MG63 (cell line): ENCODE data around the gene XIRP1. TPM values are rescaled to one million over a fixed set of nuclear protein-coding genes. Genes with fewer than 3 reads are reported as not detected.

ENCODE experiments used
- DNase-seq: peaks from one replicate; pipeline ENCODE4 v3.0.0-alpha.2; 2020
- H3K27me3 ChIP-seq: fragments of 250-450 bp; sonication (Bioruptor Pico); 2 replicates; pipeline ENCODE4 v1.5.1; 2020; ENCODE audit warnings: mild to moderate bottlenecking, moderate library complexity
- H3K36me3 ChIP-seq: fragments of 250-450 bp; sonication (Bioruptor Pico); 2 replicates; pipeline ENCODE4 v1.5.1; 2020; ENCODE audit warnings: mild to moderate bottlenecking, moderate library complexity
- H3K4me3 ChIP-seq: fragments of 250-450 bp; sonication (Bioruptor Pico); 2 replicates; pipeline ENCODE4 v1.5.1; 2020; ENCODE audit warnings: mild to moderate bottlenecking, moderate library complexity
- H3K9me3 ChIP-seq: fragments of 250-450 bp; sonication (Bioruptor Pico); 2 replicates; pipeline ENCODE4 v1.5.1; 2020; ENCODE audit warnings: mild to moderate bottlenecking, moderate library complexity
- total RNA-seq: library from RNA; depleted of rRNA; stranded (reverse); fragments of >200 nt; shearing (Covaris generic); gene quantifications from 2 replicates; pipeline ENCODE4 v1.2.3, GENCODE V29; 2014; ENCODE audit warnings: low replicate concordance

Gene XIRP1
- total RNA-seq, 1 experiment from 2014 or later = not detected

DNA sequence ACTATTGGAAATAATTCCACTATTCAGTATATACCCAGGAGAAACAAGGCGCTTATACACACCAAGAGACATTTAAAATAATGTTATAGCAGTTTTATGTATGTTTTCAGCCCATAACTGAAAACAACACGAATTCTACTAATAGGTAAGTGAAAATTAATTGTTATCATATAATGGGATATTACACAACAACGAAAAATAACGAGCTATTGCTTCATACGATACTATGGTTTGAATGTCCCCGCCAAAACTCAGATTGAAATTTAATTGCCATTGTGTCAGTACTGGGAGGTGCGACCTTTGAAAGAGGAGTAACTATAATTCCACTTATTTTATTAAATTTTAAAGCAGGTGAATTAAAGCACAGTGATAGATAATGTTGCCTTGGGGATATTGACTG lies 35.0 kb downstream of the XIRP1 start:
- no peak for DNase-seq
- H3K4me3 ChIP-seq = no peak overlapping the region
- H3K27me3 ChIP-seq = no peaks in the 10 kb centered on the region
- H3K9me3 ChIP-seq = no peaks in the 10 kb centered on the region
- no peaks in the 10 kb centered on the region for H3K36me3 ChIP-seq

DNA sequence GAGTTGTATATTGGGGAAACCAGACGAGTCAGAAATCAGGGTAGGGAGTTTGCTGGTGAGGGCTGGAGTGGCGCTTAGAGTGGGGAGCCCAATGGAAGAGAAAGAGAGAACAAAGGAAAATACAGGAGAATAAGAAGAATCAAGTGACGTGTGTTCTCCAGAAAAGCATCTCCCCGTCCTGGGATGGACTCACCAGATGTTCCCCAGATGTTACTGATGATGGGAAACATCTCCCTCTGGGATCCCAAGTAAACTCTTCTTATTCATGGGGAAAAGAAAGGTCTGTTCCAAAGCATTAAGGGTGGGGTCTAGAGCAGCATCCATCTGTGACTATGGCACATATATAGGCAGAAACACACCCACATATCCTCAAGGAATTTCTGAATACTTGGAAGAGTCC lies 36.0 kb downstream of the XIRP1 start:
- Histone ChIP-seq H3K9me3 (no peaks in the 10 kb centered on the region), H3K27me3 (no peaks in the 10 kb centered on the region), H3K4me3 (no peak overlapping the region), H3K36me3 (no peaks in the 10 kb centered on the region)
- no peak for DNase-seq

DNA sequence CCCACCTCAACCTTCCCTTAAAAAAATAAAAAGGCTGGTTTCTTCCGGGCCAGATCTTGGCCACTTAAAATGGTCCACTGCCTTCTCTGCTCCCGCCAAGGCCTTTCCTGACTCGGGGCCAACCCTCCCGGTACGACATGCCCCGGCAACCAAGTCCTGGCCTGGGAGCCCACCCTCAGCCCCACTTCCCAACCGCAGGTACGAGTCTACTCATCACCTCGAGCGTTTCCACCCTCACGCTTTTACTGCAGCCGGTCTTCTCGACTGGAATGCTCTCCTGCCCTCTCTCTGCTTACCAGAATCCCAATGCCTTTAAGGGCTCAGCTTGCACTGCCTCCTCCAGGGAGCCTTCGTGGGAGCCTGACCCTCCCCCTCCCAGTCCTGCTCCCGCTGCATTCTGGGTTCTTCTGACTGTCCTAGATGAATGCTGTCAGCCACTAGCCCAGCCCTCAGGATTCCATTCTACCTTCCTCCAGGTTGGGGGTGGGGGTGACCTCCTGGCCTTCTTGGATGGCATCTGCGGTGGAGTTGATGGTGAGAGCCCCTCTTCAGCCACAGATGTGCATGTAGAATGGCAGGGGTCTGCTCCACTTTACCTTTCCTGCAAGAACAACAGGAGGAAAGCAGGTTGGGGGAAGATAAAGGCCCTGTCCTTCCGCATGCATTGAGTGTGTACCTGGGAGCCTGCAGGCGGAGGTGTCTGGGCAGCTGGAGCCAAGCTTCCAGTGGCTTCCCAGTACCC lies 37.9 kb downstream of the XIRP1 start:
- DNase-seq = peak; percentile 18
- no peaks in the 10 kb centered on the region for H3K36me3 ChIP-seq
- no peaks in the 10 kb centered on the region for H3K27me3 ChIP-seq
- H3K4me3 ChIP-seq = no peak overlapping the region
- H3K9me3 ChIP-seq = no peaks in the 10 kb centered on the region

DNA sequence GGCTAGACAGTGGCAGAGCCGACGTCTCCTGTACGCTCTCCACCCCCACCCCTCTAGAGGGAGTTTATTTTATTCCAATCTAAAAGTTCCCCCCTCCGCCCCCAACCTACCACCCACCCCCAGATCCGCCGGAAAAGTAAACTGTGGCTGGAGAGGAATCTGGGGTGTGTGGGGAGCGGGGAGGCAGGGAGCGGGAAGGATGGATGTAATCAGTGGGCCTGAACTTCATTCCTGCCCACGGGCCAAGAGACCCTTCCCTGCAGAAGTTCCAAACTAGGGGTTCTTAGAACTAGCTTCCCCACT lies 38.5 kb downstream of the XIRP1 start:
- DNase-seq = no peak
- no peaks in the 10 kb centered on the region for H3K36me3 ChIP-seq
- H3K4me3 ChIP-seq = no peak overlapping the region; the same call in 1 of the 2 replicates
- no peaks in the 10 kb centered on the region for H3K27me3 ChIP-seq
- H3K9me3 ChIP-seq = no peaks in the 10 kb centered on the region

DNA sequence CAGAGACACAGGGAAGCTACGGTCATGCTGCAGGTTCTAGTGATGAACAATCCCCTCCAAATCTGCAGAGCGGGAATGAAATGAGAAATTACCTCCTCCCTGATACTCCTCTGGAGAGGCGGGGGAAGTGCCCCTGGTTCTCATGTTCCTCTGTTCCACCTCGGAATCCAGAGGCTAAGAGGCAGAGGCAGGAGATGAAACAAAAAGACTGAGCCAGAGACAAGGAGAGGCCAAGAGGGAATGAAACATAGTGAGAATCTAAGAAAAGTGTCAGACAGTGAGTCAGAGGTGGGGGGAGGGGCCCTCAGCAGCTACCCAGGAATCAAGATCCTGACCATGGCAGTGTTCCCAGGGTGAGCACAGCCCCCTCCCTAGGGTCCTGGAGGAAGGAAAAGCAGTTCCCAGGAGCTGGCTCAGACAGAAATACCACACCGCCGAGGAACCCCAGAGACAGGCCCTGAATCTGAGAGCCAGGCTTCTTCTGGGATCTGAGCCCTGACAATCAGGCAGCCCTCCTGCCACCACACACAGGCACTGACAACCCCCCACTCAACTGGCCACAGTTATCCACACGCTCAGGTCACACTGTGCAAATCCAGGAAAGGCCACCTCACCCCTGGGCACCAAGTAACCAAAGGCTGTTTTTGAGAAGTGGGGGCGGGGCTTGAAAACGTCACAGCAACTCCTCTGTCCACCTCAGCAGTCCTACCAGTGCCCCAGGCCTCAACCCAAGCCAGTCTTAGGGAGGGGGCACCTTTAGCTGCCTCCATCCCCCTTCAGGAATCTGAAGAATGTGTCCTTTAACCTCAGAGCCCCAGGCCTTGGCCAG lies 41.4 kb downstream of the XIRP1 start:
- Histone ChIP-seq H3K9me3 (no peaks in the 10 kb centered on the region), H3K36me3 (peaks cover 4% of the 10 kb centered on the region), H3K4me3 (peak overlapping the region; percentile 64), H3K27me3 (no peaks in the 10 kb centered on the region)
- peak; percentile 93 for DNase-seq

DNA sequence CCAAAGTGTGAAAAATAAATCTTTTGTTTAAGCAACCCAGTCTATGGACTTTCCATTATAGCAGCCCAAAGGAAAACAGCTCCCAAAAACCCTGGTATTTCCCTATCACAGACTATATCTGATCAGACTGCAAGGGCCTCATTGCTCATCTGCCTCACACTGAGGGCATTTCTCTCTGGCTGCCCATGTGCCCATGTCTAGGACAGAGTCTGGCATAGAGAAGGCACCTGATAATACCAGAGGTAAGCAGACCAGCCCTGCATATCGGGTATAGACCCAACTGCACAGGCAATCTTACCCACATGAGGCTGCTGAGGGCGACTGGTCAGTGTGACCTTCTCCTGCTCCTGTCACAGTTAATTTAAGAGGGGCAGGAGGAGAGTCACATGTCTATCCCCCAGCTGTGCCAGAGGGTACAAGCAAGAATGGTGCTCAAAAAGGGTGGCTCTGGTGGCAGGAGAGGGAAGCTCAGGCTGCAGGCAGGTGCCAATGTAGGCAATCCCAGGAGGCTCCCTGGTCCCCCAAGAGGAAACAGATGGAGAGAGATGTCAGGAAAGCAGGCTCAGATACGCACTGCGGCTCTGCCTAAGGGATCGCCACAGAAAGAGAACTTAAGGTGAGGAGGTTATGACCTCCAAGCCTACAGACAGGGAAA lies 42.1 kb downstream of the XIRP1 start:
- Histone ChIP-seq H3K9me3 (no peaks in the 10 kb centered on the region), H3K36me3 (peaks cover 10% of the 10 kb centered on the region), H3K27me3 (no peaks in the 10 kb centered on the region), H3K4me3 (0 out of 2 replicates have a peak overlapping the region, but pooled peaks have one; percentile 14)
- DNase-seq = no peak

DNA sequence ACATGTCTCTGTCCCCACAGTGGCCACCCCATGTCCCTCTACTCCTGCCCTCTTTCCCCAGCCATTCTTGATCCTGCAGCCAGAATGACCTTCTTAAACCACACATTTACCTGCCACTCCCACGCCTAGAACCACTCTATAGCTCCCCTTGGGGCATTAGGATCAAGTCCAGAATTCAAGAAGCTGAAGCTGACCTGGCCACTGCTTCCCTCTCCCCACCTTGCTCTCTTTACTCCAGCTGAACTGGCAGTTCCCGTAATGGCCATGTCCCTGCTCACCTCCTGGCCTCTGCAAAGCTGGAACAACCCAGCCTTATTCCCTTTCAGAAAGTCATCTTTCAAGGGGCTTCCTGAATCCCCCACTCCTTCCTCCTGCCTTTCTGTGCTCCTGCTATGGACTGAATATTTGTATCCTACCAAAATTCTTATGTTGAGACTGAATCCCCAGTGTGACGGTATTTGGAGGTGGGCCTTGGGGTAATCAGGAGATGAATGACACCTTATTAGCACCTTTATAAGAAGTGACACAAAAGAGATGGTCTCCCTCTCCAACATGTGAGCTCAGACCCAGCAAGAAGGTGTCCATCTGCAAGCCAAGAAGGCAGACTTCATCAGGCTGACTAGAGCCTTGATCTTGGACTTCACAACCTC lies 42.8 kb downstream of the XIRP1 start:
- DNase-seq = no peak
- no peaks in the 10 kb centered on the region for H3K9me3 ChIP-seq
- peaks cover 10% of the 10 kb centered on the region for H3K36me3 ChIP-seq
- no peak overlapping the region for H3K4me3 ChIP-seq
- no peaks in the 10 kb centered on the region for H3K27me3 ChIP-seq

DNA sequence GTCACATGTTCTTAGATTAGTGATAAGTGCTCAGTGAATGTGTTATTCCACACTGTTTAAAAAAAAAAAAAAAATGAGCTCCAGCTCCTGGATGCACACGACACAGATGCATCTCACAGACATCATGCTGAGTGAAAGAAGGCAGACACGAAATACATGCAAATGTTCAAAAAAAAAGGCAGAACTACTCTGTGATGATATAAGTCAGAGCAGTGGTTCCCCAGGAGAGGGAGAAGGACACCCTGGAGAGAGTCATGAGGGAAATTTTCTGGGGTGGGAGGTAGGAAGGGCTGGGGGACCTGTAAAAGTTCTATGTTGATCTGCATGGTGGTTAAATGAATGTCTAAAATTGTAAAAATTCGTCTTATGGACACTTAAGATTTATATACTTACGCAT lies 43.3 kb downstream of the XIRP1 start:
- H3K4me3 ChIP-seq = no peak overlapping the region
- H3K36me3 ChIP-seq = peaks cover 10% of the 10 kb centered on the region
- H3K27me3 ChIP-seq = no peaks in the 10 kb centered on the region
- no peaks in the 10 kb centered on the region for H3K9me3 ChIP-seq
- no peak for DNase-seq

DNA sequence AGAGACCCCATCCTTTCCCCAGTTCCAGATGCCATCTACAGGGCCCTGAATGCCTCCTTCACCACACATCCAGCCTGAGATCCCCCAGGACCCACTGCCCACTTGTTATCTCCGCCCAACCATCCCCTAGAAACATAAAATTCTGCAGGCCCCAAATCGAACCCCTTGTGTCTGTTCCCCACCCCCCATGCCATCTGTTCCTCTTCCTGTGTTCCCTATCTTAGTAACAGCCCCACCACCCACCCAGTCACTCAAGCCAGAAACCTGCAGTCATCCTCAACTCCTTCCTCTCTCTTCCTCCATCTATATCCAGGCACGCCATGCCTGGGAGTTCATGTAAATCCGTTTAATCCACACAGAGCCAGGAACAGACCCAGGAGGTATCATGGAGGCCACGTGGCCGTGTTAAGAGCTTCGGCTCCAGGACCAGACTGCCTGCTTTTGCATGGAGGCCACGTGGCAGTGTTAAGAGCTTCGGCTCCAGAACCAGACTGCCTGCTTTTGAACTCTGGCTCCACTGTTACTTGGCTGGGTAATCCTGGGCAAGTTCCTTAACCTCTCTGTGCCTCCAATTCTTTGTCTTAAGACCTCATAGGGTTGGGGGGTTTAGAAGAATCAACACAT lies 43.8 kb downstream of the XIRP1 start:
- no peaks in the 10 kb centered on the region for H3K27me3 ChIP-seq
- no peak overlapping the region for H3K4me3 ChIP-seq
- DNase-seq = no peak
- no peaks in the 10 kb centered on the region for H3K9me3 ChIP-seq
- peaks cover 10% of the 10 kb centered on the region for H3K36me3 ChIP-seq

DNA sequence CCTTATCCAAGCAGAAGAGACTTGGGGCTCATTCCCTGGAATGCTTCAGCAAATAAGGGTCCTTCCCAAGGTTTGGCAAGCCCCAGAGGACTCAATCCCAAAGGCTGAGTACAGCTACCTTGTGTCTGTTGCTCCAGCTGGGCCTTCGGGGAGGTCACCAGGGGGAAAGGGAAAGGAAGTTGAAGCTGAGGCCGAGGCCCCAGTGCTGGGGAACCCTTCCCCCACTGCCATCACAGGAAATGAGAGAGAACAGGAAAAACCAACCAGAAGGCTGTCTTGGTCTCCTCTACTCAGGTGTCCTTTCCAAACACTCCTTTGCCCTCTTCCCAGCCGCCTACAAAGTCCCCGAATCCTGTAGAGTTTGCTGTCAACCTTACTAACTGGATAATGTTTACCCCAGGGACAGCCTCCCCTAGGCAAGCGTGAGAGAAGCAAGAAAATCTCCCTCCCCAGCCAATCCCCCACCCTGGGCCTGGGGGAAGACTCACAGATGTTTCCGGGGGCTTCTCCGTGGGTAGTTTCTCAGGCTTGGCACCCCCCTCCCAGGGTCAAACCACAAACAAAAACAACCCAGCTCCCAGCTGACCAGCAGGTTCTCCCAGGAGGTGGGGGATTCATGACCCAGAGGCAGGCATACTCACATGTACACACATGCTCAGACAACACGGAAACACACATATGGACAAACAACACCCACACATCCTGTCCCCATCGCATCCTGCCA lies 44.5 kb downstream of the XIRP1 start:
- Histone ChIP-seq H3K4me3 (no peak overlapping the region), H3K36me3 (peaks cover 12% of the 10 kb centered on the region), H3K9me3 (no peaks in the 10 kb centered on the region), H3K27me3 (no peaks in the 10 kb centered on the region)
- no peak for DNase-seq

DNA sequence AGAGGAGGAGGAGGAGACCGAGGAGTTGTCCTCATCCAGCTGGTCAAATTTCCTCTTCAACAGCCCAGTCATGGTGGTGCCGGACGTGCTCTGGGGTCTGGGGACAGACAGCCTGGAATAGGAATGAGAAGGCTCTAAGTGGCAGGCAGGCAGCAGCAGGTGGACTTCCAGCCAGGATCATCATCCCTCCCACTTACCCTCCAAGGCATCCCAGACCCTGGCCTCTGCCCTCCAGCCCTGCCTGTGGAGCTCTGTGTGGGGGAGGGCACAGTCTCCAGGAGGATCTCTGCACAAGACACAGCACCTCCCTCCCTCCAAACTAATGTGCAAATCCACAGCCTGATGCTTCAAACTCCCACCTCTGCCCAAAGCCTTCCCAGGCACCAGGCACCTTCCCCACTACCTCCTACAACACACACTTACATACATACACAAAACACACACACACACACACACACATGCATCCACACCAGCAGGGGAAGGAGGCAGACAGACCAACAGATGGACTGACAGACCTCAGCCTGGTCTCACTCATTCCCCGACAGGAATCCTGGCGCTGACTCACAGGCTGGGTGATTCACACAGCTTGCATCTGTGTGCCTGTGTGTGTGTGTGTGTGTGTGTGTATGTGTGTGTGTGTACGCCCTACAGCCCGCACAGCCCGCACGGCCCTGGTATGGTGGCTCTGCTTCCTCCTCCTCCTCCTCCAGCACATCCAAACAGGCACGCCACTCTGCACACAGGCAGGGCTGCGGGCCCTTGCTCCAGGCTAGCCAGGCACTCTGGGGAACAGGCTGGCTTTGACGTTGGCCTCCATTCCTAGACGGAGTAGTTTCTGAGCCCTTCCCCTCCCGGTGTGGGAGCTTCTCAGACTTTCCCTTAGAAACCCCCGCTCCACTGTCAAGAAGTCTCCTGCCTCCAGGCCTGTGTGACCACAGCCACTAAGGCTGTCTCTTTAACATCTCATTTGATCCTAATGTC lies 45.5 kb downstream of the XIRP1 start:
- Histone ChIP-seq H3K27me3 (no peaks in the 10 kb centered on the region), H3K9me3 (no peaks in the 10 kb centered on the region), H3K4me3 (no peak overlapping the region), H3K36me3 (peaks cover 14% of the 10 kb centered on the region)
- peak; percentile 93 for DNase-seq

DNA sequence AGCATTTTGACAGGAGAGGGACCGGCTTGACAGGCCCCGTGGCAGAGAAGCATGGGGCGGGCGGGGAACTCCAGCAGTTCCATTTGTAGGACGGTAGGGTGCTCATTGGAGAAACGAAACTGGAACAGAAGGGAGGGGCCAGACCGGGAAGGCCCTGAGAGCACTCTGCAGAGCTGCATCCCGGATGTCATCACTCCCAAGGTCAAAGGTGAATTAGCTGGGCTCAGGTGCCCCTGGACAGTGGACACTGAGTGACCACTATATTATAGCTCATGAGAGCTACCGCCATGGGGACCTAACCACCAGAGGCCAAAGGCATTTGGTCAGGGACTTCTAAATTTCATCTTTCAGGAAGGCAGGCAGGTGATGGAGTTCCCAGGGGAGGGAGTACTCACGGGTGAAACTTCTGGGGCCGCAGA lies 46.3 kb downstream of the XIRP1 start:
- Histone ChIP-seq H3K36me3 (peaks cover 14% of the 10 kb centered on the region), H3K9me3 (no peaks in the 10 kb centered on the region), H3K27me3 (no peaks in the 10 kb centered on the region), H3K4me3 (no peak overlapping the region)
- DNase-seq = no peak

DNA sequence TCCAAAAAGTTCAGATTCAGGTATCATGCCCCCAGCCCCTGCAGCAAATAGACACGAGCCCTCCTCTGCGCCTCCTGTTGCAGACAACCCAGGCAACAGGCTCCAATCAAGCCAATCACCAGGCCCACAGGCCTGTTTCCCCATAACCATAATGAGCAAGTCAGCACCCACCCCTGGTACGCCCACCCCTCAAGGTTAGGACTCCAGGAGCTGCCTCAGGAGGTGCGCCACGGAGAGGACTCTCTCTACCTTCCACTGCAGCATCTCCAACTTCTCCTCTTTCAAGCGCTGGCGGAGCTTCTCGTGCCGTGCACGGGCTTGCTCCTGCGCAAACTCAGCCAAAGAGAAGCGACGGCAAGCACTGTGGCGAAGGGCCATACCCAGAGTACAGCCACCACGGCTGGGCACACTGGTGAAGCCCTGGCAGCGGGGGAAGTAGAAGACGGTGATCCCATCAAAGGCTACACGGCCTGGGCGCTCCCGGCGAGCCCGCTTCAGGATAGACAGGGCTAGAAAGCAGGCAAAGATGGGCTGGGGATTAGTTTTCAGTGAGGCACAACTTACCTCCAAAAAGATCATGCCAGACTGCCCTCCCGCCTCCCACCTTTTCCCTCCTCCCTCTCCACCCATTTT lies 47.5 kb downstream of the XIRP1 start:
- no peak for DNase-seq
- peaks cover 16% of the 10 kb centered on the region for H3K36me3 ChIP-seq
- no peaks in the 10 kb centered on the region for H3K9me3 ChIP-seq

DNA sequence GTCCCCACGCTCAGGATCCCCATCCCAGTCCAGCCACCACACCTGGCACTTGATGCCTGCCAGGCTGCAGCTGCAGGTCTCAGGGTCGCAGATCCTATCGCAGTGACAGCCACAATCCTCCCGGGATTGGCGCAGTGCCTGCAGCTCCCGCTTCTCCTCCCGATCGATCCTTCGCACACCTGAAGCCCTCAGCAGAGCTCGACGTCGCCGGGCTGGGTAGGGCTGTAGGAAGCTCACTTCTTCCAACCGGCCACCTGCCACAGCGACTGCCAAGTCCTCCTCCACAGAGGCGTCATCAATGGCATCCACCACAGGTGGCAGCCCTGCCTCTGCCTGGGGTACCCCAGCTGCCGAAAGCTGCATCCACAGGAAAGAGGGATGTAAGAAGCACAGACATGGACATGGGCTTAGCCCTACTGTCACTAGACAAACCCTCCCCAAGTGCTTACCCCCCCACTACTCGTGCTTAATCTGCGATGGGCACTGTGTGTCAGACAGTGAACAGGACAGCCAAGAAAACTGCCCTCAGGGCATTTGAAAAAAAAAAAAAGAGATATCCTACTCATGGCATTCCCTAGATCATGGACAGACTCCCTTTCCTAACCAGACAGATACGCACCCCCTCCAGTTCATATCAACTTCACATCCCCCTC lies 48.2 kb downstream of the XIRP1 start:
- no peaks in the 10 kb centered on the region for H3K9me3 ChIP-seq
- peaks cover 16% of the 10 kb centered on the region for H3K36me3 ChIP-seq
- no peak for DNase-seq
- no peaks in the 10 kb centered on the region for H3K27me3 ChIP-seq
- H3K4me3 ChIP-seq = no peak overlapping the region

More for the DNA sequence above, 47.5 kb downstream of the XIRP1 start:
- Histone ChIP-seq H3K27me3 (no peaks in the 10 kb centered on the region), H3K4me3 (no peak overlapping the region)
